HL-60 (cell line): ENCODE measurements around the gene ZNF320.
"Not testable (repeated sequence)": the region's sequence is repeated elsewhere in the genome, so short reads cannot be mapped to it uniquely, and the experiment has no call there.

Source experiments
- CTCF ChIP-seq: IDR thresholded peaks from one replicate; pipeline ENCODE4 v1.5.1; 2011; ENCODE audit warnings: low read length, control low read depth, inconsistent platforms; ENCODE audit not compliant: insufficient read depth
- GABPA ChIP-seq: IDR thresholded peaks from 2 replicates; pipeline ENCODE4 v1.6.1; 2012; ENCODE audit warnings: low read depth
- POLR2AphosphoS5 ChIP-seq: IDR thresholded peaks from 2 replicates; pipeline ENCODE4 v1.6.1; 2012; ENCODE audit warnings: low read depth
- REST ChIP-seq: IDR thresholded peaks from 2 replicates; pipeline ENCODE4 v1.6.1; 2012; ENCODE audit warnings: low read depth; ENCODE audit not compliant: insufficient replicate concordance
- SPI1 ChIP-seq: IDR thresholded peaks from 2 replicates; pipeline ENCODE4 v1.6.1; 2012; ENCODE audit warnings: low read depth, mild to moderate bottlenecking, borderline replicate concordance

DNA sequence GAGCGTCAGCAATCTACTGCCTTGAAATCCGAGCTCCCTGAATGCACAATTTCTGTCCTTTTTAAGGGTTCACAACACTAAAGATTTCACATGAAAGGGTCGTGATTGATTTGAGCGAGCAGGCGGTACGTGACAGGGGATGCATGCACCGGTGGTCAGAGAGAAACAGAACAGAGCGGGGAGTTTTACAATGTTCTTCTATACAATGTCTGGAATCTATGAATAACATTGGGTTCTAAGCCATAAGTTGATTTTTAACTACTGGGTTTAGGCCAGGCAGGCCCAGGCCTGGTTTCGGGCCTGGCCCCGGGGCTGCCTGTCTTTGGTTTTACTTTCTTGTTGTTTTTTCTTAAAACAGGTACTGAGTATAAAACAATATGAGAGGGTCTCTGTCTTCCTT, 1.2 kb upstream of the ZNF320 start:
- not testable (repeated sequence) for TF ChIP-seq REST, CTCF, POLR2AphosphoS5, GABPA, SPI1
